K562 treated with DMSO at 1 percent for 24 hours (cell line): ENCODE results near the gene OR2M5. TPM values are rescaled to one million over a fixed set of nuclear protein-coding genes. Genes with fewer than 3 reads are reported as not detected.

Experiments
- total RNA-seq: library from RNA; unstranded; fragments of 300-600 nt; gene quantifications from 2 replicates; pipeline ENCODE4 v1.2.3, GENCODE V29; 2022; ENCODE audit warnings: low read depth; ENCODE audit not compliant: insufficient read depth

Gene OR2M5
- total RNA-seq = not detected in 2 replicates

GRCh38 chr1:248144513-248145198 is at the start of gene OR2M5:
TSS of gene OR2M5 (plus strand) at chr1:248145148. CDS start at chr1:248145148, 0 bp downstream.

GRCh38 chr1:248174521-248174920 is 29.6 kb downstream of the OR2M5 start, which contains the start of gene OR2M2:
TSS of gene OR2M2 (plus strand) at chr1:248174821. CDS start at chr1:248179986, 5,165 bp downstream.

Other genes with a start within 250 kb of the OR2M5 start
- 5.8 and 5.9 TPM in 2 replicates for gene OR2W3, start 249.6 kb upstream of the OR2M5 start, total RNA-seq
- gene OR2T8, start 224.9 kb upstream of the OR2M5 start, total RNA-seq = 0.37 TPM in 1 of 2 replicates, not detected in the other
- gene OR2AJ1, start 220.3 kb upstream of the OR2M5 start, total RNA-seq = not detected in 2 replicates
- not detected in 2 replicates for gene OR2L8, start 196.3 kb upstream of the OR2M5 start, total RNA-seq
- gene OR2AK2, start 179.9 kb upstream of the OR2M5 start, total RNA-seq = not detected in 2 replicates
- gene OR2L5, start 131.5 kb upstream of the OR2M5 start, total RNA-seq = not detected in 2 replicates
- gene OR2L2, start 115.1 kb upstream of the OR2M5 start, total RNA-seq = not detected in 2 replicates
- gene OR2L3, start 98.3 kb upstream of the OR2M5 start, total RNA-seq = not detected in 2 replicates
- gene OR2L13, start 50.0 kb upstream of the OR2M5 start, total RNA-seq = not detected in 2 replicates
- gene OR2M2, start 29.7 kb downstream of the OR2M5 start, total RNA-seq = not detected in 2 replicates
- not detected in 2 replicates for gene OR2M3, start 52.1 kb downstream of the OR2M5 start, total RNA-seq
- gene OR2M4, start 86.3 kb downstream of the OR2M5 start, total RNA-seq = not detected in 2 replicates
- not detected in 2 replicates for gene OR2T33, start 132.8 kb downstream of the OR2M5 start, total RNA-seq
- gene OR2T12, start 158.3 kb downstream of the OR2M5 start, total RNA-seq = not detected in 2 replicates
- gene OR2M7, start 179.4 kb downstream of the OR2M5 start, total RNA-seq = not detected in 2 replicates
- not detected in 2 replicates for gene OR14C36, start 203.6 kb downstream of the OR2M5 start, total RNA-seq
- not detected in 2 replicates for gene OR2T4, start 216.5 kb downstream of the OR2M5 start, total RNA-seq
- gene OR2T6, start 230.6 kb downstream of the OR2M5 start, total RNA-seq = not detected in 2 replicates